ENCODE results near the gene ST6GALNAC4.

The ST6GALNAC4 gene

GRCh38 chr9:127895811-127896210 lies 21.0 kb downstream of the ST6GALNAC4 start:
- TF ChIP-seq ZNF830 (tag by site-specific recombination; IDR thresholded peaks at IDR 0.05; ENCODE audit: low read depth) (no peak), SP7 (tag by site-specific recombination; IDR thresholded peaks at IDR 0.05) (no peak), ZNF48 (tag by site-specific recombination; IDR thresholded peaks at IDR 0.05) (no peak), ZNF391 (tag by site-specific recombination; IDR thresholded peaks at IDR 0.05; ENCODE audit: borderline replicate concordance, low read depth) (no peak), ZNF596 (tag by site-specific recombination; IDR thresholded peaks at IDR 0.05) (no peak), ZBTB49 (tag by site-specific recombination; IDR thresholded peaks at IDR 0.05; ENCODE audit: low read depth) (no peak)
- peaks cover 3 to 55% of the 10 kb centered on the region in 2 experiments; a peak in 2 of 3 replicates for H3K36me3 ChIP-seq (ENCODE audit: control insufficient read depth in 2 of 2, insufficient read depth in 1 of 2, low read length in 2 of 2)
- no peaks in the 10 kb centered on the region for H3K4me1 ChIP-seq (ENCODE audit: control insufficient read depth, insufficient read depth, low read length)
- CTCF ChIA-PET: interaction anchor here (1.2 to 1.7 kb wide), 4 partner anchors 17 to 26 kb away, joined by 3 to 5 read pairs (median 4); no protein-coding TSS in a partner anchor
- no peak overlapping the region for H3K27ac ChIP-seq (ENCODE audit: extremely low read depth, low read depth, low read length)
- no peak overlapping the region for H3K4me3 ChIP-seq (ENCODE audit: low read depth, low read length)
- no peaks in the 10 kb centered on the region for H3K9me3 ChIP-seq (ENCODE audit: control insufficient read depth, insufficient read depth, low read depth, low read length)
- POLR2A ChIA-PET: no interaction called here

GRCh38 chr9:127893392-127893791 lies 23.4 kb downstream of the ST6GALNAC4 start:
- POLR2A ChIA-PET: interaction anchor here (0.7 kb wide), 1 partner anchor 11 kb away, joined by 3 read pairs; no protein-coding TSS in a partner anchor
- Histone ChIP-seq H3K9me3 (ENCODE audit: control insufficient read depth, insufficient read depth, low read depth, low read length) (no peaks in the 10 kb centered on the region), H3K4me1 (ENCODE audit: control insufficient read depth, insufficient read depth, low read length) (no peaks in the 10 kb centered on the region), H3K27ac (ENCODE audit: extremely low read depth, low read depth, low read length) (no peak overlapping the region), H3K4me3 (ENCODE audit: low read depth, low read length) (no peak overlapping the region), H3K36me3 (ENCODE audit: control insufficient read depth in 2 of 2, insufficient read depth in 1 of 2, low read length in 2 of 2) (peaks cover 3 to 71% of the 10 kb centered on the region in 2 experiments; a peak in 2 of 3 replicates)
- CTCF ChIA-PET: interaction anchor here (1.6 kb wide), 1 partner anchor 24 kb away, joined by 10 read pairs; no protein-coding TSS in a partner anchor
- TF ChIP-seq ZNF341 (tag by site-specific recombination; IDR thresholded peaks at IDR 0.05; ENCODE audit: low read depth) (no peak), KLF8 (tag by site-specific recombination; IDR thresholded peaks at IDR 0.05) (no peak), TCF7L2 (IDR thresholded peaks at IDR 0.05; ENCODE audit: borderline replicate concordance, low read depth, low read length) (no peak), ZNF23 (tag by site-specific recombination; IDR thresholded peaks at IDR 0.05; ENCODE audit: borderline replicate concordance) (no peak), ZNF571 (tag by site-specific recombination; IDR thresholded peaks at IDR 0.05) (no peak), ZBTB11 (tag by site-specific recombination; conservative IDR thresholded peaks at IDR 0.05; ENCODE audit: low read depth) (no peak), GLI4 (tag by site-specific recombination; IDR thresholded peaks at IDR 0.05) (no peak), MEIS1 (CRISPR knock-in tag; IDR thresholded peaks at IDR 0.05; ENCODE audit: borderline replicate concordance) (no peak), ZSCAN23 (tag by site-specific recombination; IDR thresholded peaks at IDR 0.05) (no peak), ZBTB17 (tag by site-specific recombination; IDR thresholded peaks at IDR 0.05) (no peak), ZNF214 (tag by site-specific recombination; IDR thresholded peaks at IDR 0.05; ENCODE audit: borderline replicate concordance) (no peak)
